Measurements from ENCODE around the gene TEK.

DNA sequence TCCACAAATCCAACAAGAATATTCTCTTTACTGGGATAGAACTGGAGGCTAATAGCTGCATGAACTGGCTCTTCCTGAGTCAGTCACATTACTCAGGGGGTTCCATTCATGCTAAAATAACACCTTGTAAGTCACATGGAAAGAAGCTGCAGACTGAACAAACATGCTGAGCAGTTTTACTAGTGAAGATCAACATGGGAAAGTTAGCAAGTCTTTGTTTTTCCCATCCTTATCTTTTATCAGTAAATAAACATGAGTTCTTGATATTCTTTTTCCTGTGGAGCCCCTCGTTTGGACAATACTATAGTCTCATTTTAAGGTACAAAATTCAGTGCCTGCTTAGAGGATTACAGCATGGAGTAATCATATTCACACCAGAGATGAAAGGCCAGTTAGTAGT lies 43.7 kb upstream of the TEK start:
- TF ChIP-seq, protein P1, sequence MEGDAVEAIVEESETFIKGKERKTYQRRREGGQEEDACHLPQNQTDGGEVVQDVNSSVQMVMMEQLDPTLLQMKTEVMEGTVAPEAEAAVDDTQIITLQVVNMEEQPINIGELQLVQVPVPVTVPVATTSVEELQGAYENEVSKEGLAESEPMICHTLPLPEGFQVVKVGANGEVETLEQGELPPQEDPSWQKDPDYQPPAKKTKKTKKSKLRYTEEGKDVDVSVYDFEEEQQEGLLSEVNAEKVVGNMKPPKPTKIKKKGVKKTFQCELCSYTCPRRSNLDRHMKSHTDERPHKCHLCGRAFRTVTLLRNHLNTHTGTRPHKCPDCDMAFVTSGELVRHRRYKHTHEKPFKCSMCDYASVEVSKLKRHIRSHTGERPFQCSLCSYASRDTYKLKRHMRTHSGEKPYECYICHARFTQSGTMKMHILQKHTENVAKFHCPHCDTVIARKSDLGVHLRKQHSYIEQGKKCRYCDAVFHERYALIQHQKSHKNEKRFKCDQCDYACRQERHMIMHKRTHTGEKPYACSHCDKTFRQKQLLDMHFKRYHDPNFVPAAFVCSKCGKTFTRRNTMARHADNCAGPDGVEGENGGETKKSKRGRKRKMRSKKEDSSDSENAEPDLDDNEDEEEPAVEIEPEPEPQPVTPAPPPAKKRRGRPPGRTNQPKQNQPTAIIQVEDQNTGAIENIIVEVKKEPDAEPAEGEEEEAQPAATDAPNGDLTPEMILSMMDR (conservative IDR thresholded peaks at IDR 0.05) = no peak
- no peak for TF ChIP-seq ZFX (IDR thresholded peaks at IDR 0.05)
